HCT116 (cell line): Measurements from ENCODE around the gene KCNK15. TPM values are rescaled to one million over a fixed set of nuclear protein-coding genes. Genes with fewer than 3 reads are reported as not detected.

Experiments used
- ATAC-seq: fragments of 200-7000 bp; cut with Tn5 transposase; 2 replicates; pipeline ENCODE4 v1.9.1; 2020; ENCODE audit warnings: mild to moderate bottlenecking, moderate library complexity
- BruUV-seq: library from RNA; stranded (reverse); fragments of 400-500 nt; replicated peaks from 2 replicates; lab custom pipeline; 2021; lab: Mats Ljungman, UMichigan
- CTCF ChIA-PET: fragments of 300-600 bp; sonication (Branson Sonifier 250); formaldehyde crosslinking; loops from one replicate; lab custom pipeline; 2021; ENCODE audit warnings: antibody characterized with exemption; lab: Charles Lee
- POLR2A ChIA-PET: fragments of 300-600, 350-600 bp; sonication (Branson Sonifier 250); formaldehyde crosslinking; loops from one replicate; lab custom pipeline; 2021; ENCODE audit warnings: antibody characterized with exemption; lab: Charles Lee
- RAD21 ChIA-PET, 2 experiments: fragments of 300-600 bp; sonication (Branson Sonifier 250); formaldehyde crosslinking; loops; one replicate each; lab custom pipeline; 2023; ENCODE audit warnings: low total read pairs in 2 of 2; ENCODE audit not compliant: uncharacterized antibody in 2 of 2, unreplicated experiment in 2 of 2, low non-redundant PET in 1 of 2; lab: Charles Lee
- DNase-seq: peaks from one replicate; pipeline ENCODE4 v3.0.0-alpha.2; 2010; ENCODE audit warnings: low read depth, low spot score
- H2AFZ ChIP-seq: fragments of 200-600 bp; shearing (Covaris generic), sonication (generic); 2 replicates; pipeline ENCODE4 v1.6.1; 2017; ENCODE audit warnings: low read depth, mixed run types, mixed read lengths, antibody characterized with exemption, low read length; ENCODE audit not compliant: poor library complexity, severe bottlenecking
- H3K27ac ChIP-seq: 2 replicates; pipeline ENCODE4 v1.5.1; 2012; ENCODE audit warnings: low read depth, low read length
- H3K27me3 ChIP-seq: fragments of 200-600 bp; sonication (generic); 2 replicates; pipeline ENCODE4 v1.6.1; 2016; ENCODE audit warnings: mixed run types, low read length, mixed read lengths; ENCODE audit not compliant: insufficient read depth
- H3K36me3 ChIP-seq, 2 experiments: fragments of 200-500 bp in 1 of 2; fragments of 200-600 bp in 1 of 2; sonication (Bioruptor generic) in 1 of 2; sonication (generic) in 1 of 2; 2 replicates each; pipeline versions ENCODE4 v1.5.1 to v1.6.1; 2014 to 2016; ENCODE audit warnings: low read length in 2 of 2, inconsistent platforms in 1 of 2, mixed read lengths in 1 of 2, mixed run types in 1 of 2; ENCODE audit not compliant: insufficient read depth in 2 of 2, control insufficient read depth in 1 of 2
- H3K4me1 ChIP-seq, 2 experiments: fragments of 200-600 bp in 1 of 2; sonication (generic) in 1 of 2; 2 replicates each; pipeline versions ENCODE4 v1.5.1 to v1.6.1; 2012 to 2017; ENCODE audit warnings: low read length in 2 of 2, inconsistent platforms in 1 of 2, mild to moderate bottlenecking in 1 of 2, mixed read lengths in 1 of 2, mixed run types in 1 of 2, moderate library complexity in 1 of 2; ENCODE audit not compliant: insufficient read depth in 2 of 2, control insufficient read depth in 1 of 2
- H3K4me2 ChIP-seq: fragments of 200-600 bp; sonication (generic); 2 replicates; pipeline ENCODE4 v1.6.1; 2017; ENCODE audit warnings: mixed run types, low read length, mixed read lengths
- H3K4me3 ChIP-seq, 2 experiments: fragments of 200-600 bp in 1 of 2; sonication (generic) in 1 of 2; replicated peaks in 1 of 2; 2 replicates each; pipeline ENCODE4 v1.5.1; 2011 to 2016; ENCODE audit warnings: low read length in 2 of 2, control low read depth in 1 of 2, low read depth in 1 of 2, mild to moderate bottlenecking in 1 of 2, mixed read lengths in 1 of 2, mixed run types in 1 of 2
- H3K79me2 ChIP-seq: fragments of 200-600 bp; sonication (generic); 2 replicates; pipeline ENCODE4 v1.6.1; 2017; ENCODE audit warnings: mild to moderate bottlenecking, mixed run types, low read length, moderate library complexity, mixed read lengths; ENCODE audit not compliant: insufficient read depth
- H3K9ac ChIP-seq: fragments of 200-600 bp; sonication (generic); 2 replicates; pipeline ENCODE4 v1.6.1; 2016; ENCODE audit warnings: low read length, mixed read lengths
- H3K9me2 ChIP-seq: fragments of 200-600 bp; sonication (generic), shearing (Covaris generic); 2 replicates; pipeline ENCODE4 v1.6.1; 2017; ENCODE audit warnings: mixed run types, mild to moderate bottlenecking, moderate library complexity; ENCODE audit not compliant: insufficient read depth
- H3K9me3 ChIP-seq, 2 experiments: fragments of 200-500 bp in 1 of 2; fragments of 200-600 bp in 1 of 2; sonication (Bioruptor generic) in 1 of 2; sonication (generic) in 1 of 2; 2 replicates each; pipeline ENCODE4 v1.6.1; 2014 to 2017; ENCODE audit warnings: low read length in 2 of 2, mixed read lengths in 2 of 2, inconsistent platforms in 1 of 2, low read depth in 1 of 2, mild to moderate bottlenecking in 1 of 2, mixed run types in 1 of 2, moderate library complexity in 1 of 2; ENCODE audit not compliant: control insufficient read depth in 1 of 2, insufficient read depth in 1 of 2
- H4K20me1 ChIP-seq: fragments of 200-600 bp; sonication (generic), shearing (Covaris generic); 2 replicates; pipeline ENCODE4 v1.6.1; 2017; ENCODE audit warnings: mixed run types, mild to moderate bottlenecking, moderate library complexity; ENCODE audit not compliant: insufficient read depth
- CBX3 ChIP-seq: IDR thresholded peaks from 2 replicates; pipeline ENCODE4 v1.6.1; 2012; ENCODE audit warnings: low read depth
- EGR1 ChIP-seq: IDR thresholded peaks from 2 replicates; pipeline ENCODE4 v1.6.1; 2012; ENCODE audit warnings: low read depth
- ELF1 ChIP-seq: IDR thresholded peaks from 2 replicates; pipeline ENCODE4 v1.6.1; 2012; ENCODE audit warnings: low read depth, borderline replicate concordance
- EZH2phosphoT487 ChIP-seq: fragments of 200-600 bp; IDR thresholded peaks from 2 replicates; pipeline ENCODE4 v1.6.1; 2018; ENCODE audit warnings: antibody characterized with exemption, borderline replicate concordance
- REST ChIP-seq: IDR thresholded peaks from 2 replicates; pipeline ENCODE4 v1.6.1; 2012; ENCODE audit warnings: low read depth
- SP1 ChIP-seq: IDR thresholded peaks from 2 replicates; pipeline ENCODE4 v1.6.1; 2012; ENCODE audit warnings: low read depth
- TCF7L2 ChIP-seq: IDR thresholded peaks from 2 replicates; pipeline ENCODE4 v1.7.0; 2011; ENCODE audit warnings: borderline replicate concordance, inconsistent platforms; ENCODE audit not compliant: insufficient read depth, insufficient read length; ENCODE audit errors: extremely low read depth
- YY1 ChIP-seq: IDR thresholded peaks from 2 replicates; pipeline ENCODE4 v1.6.1; 2011; ENCODE audit warnings: low read length, low read depth, moderate library complexity, mild to moderate bottlenecking; ENCODE audit not compliant: insufficient replicate concordance; ENCODE audit errors: extremely low read depth
- ZBTB33 ChIP-seq: IDR thresholded peaks from 2 replicates; pipeline ENCODE4 v1.6.1; 2011; ENCODE audit warnings: mild to moderate bottlenecking, low read length, moderate library complexity; ENCODE audit not compliant: insufficient replicate concordance; ENCODE audit errors: extremely low read depth
- ZNF274 ChIP-seq: fragments of 200-500 bp; sonication (Bioruptor generic); IDR thresholded peaks from 2 replicates; pipeline ENCODE4 v1.6.1; 2014; ENCODE audit warnings: mild to moderate bottlenecking, low read depth, low read length, inconsistent platforms
- intact Hi-C: fragments of 100-400 bp; cut with micrococcal nuclease; formaldehyde crosslinking; loops from 2 replicates; pipeline ENCODE4 v1.10.0; 2022
- total RNA-seq: library from RNA; stranded (reverse); gene quantifications from one replicate; pipeline ENCODE4 v1.2.1, GENCODE V29; 2021; ENCODE audit not compliant: unreplicated experiment

Gene KCNK15
- total RNA-seq, 1 experiment from 2014 or later = not detected

GRCh38 chr20:44758247-44759101 is 12.8 kb downstream of the KCNK15 start:
- H2AFZ ChIP-seq = no peak overlapping the region
- peaks cover 16% of the 10 kb centered on the region; the same call in 1 of the 2 replicates for H3K27me3 ChIP-seq
- TF ChIP-seq ZNF274 = no peak
- no peak for TF ChIP-seq ZBTB33
- TF ChIP-seq TCF7L2 = no peak
- TF ChIP-seq REST = no peak
- no peak for TF ChIP-seq EZH2phosphoT487
- TF ChIP-seq YY1 = no peak
- no peak for TF ChIP-seq ELF1
- no peak for TF ChIP-seq SP1
- no peak for TF ChIP-seq CBX3
- TF ChIP-seq EGR1 = no peak
- intact Hi-C loops = no loop called here
- H3K4me3 ChIP-seq = no peak overlapping the region
- CTCF ChIA-PET = interaction anchor here (1.2 kb wide), 1 partner anchor 11 kb away, joined by 7 read pairs; no protein-coding TSS in a partner anchor
- POLR2A ChIA-PET = no interaction called here
- H4K20me1 ChIP-seq = no peaks in the 10 kb centered on the region
- H3K36me3 ChIP-seq = no peaks in the 10 kb centered on the region
- H3K4me1 ChIP-seq = no peaks in the 10 kb centered on the region
- no peak for ATAC-seq
- no peak overlapping the region for H3K27ac ChIP-seq
- H3K9me3 ChIP-seq = no peaks in the 10 kb centered on the region
- RAD21 ChIA-PET = no interaction called here
- H3K4me2 ChIP-seq = no peak overlapping the region
- BruUV-seq = no TSS peak
- no peak for DNase-seq
- H3K79me2 ChIP-seq = no peaks in the 10 kb centered on the region
- H3K9me2 ChIP-seq = no peaks in the 10 kb centered on the region
- no peak overlapping the region for H3K9ac ChIP-seq
